HepG2 (cell line): ENCODE measurements around the gene CCDC88B. TPM values are rescaled to one million over a fixed set of nuclear protein-coding genes. Genes with fewer than 3 reads are reported as not detected.

ENCODE experiments used
- HCFC1 ChIP-seq: fragments of 150-350 bp; IDR thresholded peaks from 2 replicates; pipeline ENCODE4 v1.6.1; 2014; ENCODE audit warnings: low read depth, low read length
- KDM1A ChIP-seq: IDR thresholded peaks from 2 replicates; pipeline ENCODE4 v1.6.1; 2016; ENCODE audit warnings: missing compliant biosample characterization
- KIAA2018 ChIP-seq: sonication (generic); formaldehyde crosslinking; IDR thresholded peaks from 2 replicates; pipeline ENCODE4 v1.5.0; 2020; ENCODE audit warnings: mild to moderate bottlenecking, missing genetic modification reagents, borderline replicate concordance
- PAXIP1 ChIP-seq: sonication (generic); formaldehyde crosslinking; conservative IDR thresholded peaks from 2 replicates; pipeline ENCODE4 v1.4.0; 2020; ENCODE audit warnings: mild to moderate bottlenecking, missing genetic modification reagents, moderate library complexity
- RFX5 ChIP-seq: IDR thresholded peaks from 2 replicates; pipeline ENCODE4 v1.6.1; 2011; ENCODE audit warnings: low read depth, low read length, improper control_type of control experiment
- SYNCRIP ChIP-seq: fragments of 200-400 bp; formaldehyde crosslinking; IDR thresholded peaks from 2 replicates; pipeline ENCODE4 v1.6.1; 2018; ENCODE audit warnings: mild to moderate bottlenecking, low read depth, low read length; ENCODE audit not compliant: insufficient read depth
- ZBTB26 ChIP-seq: IDR thresholded peaks from 2 replicates; pipeline ENCODE4 v1.6.1; 2016; ENCODE audit warnings: missing compliant biosample characterization, missing genetic modification reagents, borderline replicate concordance
- ZBTB7B ChIP-seq: sonication (generic); formaldehyde crosslinking; IDR thresholded peaks from 2 replicates; pipeline ENCODE4 v1.4.0; 2020; ENCODE audit warnings: missing genetic modification reagents
- ZFAT ChIP-seq: sonication (generic); formaldehyde crosslinking; conservative IDR thresholded peaks from 2 replicates; pipeline ENCODE4 v1.8.1; 2023; ENCODE audit warnings: missing genetic modification reagents, inconsistent platforms
- ZNF777 ChIP-seq: sonication (generic); formaldehyde crosslinking; IDR thresholded peaks from 2 replicates; pipeline ENCODE4 v1.4.0; 2020; ENCODE audit warnings: missing genetic modification reagents
- ZNF83 ChIP-seq: sonication (generic); formaldehyde crosslinking; IDR thresholded peaks from 2 replicates; pipeline ENCODE4 v1.4.0; 2020; ENCODE audit warnings: missing genetic modification reagents, mild to moderate bottlenecking, borderline replicate concordance
- polyA plus RNA-seq, 8 experiments: library from polyadenylated mRNA; depleted of rRNA in 3 of 8; stranded (reverse) in 7 of 8; unstranded in 1 of 8; fragments of >200 nt; fragmentation: Illumina TruSeq in 4 of 8; extraction: Trizol in 4 of 8; gene quantifications; 2 replicates each; pipeline versions ENCODE4 v1.2.1 to v1.2.3, GENCODE V29; 2011 to 2016; ENCODE audit warnings: low read depth in 4 of 8, missing spikeins in 1 of 8, mixed read lengths in 1 of 8; ENCODE audit not compliant: insufficient read depth in 1 of 8
- total RNA-seq, 5 experiments: library from RNA; depleted of rRNA; stranded (reverse); fragments of >200 nt; fragmentation: Illumina TruSeq; extraction: Trizol; gene quantifications; 2 replicates each; pipeline ENCODE4 v1.2.3, GENCODE V29; 2016; ENCODE audit warnings: low read depth in 1 of 5
- TF ChIP-seq, protein P1 (sequence below): sonication (generic); formaldehyde crosslinking; IDR thresholded peaks from 2 replicates; pipeline ENCODE4 v1.4.0; 2020; ENCODE audit warnings: missing genetic modification reagents, borderline replicate concordance
- TF ChIP-seq, protein P2 (sequence below): sonication (generic); formaldehyde crosslinking; IDR thresholded peaks from 2 replicates; pipeline ENCODE4 v1.4.0; 2020; ENCODE audit warnings: missing genetic modification reagents

Gene CCDC88B
- total and polyA plus RNA-seq, 2 of the 13 experiments (the other 11 are each of a cell fraction or from before 2014, with no cell fraction given): 3.6 to 4.8 TPM

DNA sequence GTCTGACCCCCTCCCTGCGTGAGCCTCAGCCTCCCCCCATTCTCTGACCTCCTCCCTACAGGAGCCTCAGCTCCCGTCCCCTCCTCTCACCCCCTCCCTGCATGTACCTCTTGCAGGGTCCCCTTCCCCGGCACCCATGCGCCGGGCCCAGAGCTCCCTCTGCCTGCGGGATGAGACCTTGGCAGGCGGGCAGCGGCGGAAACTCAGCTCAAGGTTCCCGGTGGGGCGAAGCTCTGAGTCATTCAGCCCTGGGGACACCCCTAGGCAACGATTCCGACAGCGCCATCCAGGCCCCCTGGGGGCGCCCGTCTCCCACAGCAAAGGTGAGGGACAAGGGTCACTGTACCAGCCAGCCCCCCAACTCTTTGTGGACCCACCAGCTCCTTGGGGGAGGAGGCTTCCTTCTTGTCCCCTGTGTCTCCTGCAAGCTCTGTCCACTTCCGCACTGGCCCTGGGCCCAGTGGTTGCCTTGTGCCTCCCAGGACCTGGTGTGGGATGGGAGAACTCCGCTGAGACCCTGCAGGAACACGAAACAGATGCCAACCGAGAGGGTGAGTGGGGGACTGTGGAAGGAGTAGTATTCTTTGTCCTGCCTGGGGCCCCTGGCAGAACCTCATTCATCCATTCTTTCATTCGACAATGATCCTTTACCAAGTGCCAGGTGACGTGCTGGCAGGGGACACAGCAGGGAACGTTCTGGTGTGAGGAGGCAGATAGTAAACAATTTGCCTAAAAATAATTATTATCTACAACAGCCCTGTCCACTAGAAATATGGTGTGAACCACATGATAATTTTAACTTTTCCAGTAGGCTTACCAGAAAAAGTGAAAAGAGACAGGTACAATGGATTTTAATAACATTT, 15.3 kb downstream of the CCDC88B start (continued):
- TF ChIP-seq, protein P1, sequence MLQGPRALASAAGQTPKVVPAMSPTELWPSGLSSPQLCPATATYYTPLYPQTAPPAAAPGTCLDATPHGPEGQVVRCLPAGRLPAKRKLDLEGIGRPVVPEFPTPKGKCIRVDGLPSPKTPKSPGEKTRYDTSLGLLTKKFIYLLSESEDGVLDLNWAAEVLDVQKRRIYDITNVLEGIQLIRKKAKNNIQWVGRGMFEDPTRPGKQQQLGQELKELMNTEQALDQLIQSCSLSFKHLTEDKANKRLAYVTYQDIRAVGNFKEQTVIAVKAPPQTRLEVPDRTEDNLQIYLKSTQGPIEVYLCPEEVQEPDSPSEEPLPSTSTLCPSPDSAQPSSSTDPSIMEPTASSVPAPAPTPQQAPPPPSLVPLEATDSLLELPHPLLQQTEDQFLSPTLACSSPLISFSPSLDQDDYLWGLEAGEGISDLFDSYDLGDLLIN (CRISPR knock-in tag): no peak
- no peak for TF ChIP-seq ZFAT (CRISPR knock-in tag)
- TF ChIP-seq SYNCRIP: no peak
- TF ChIP-seq ZBTB7B (CRISPR knock-in tag): peak; percentile 92
- no peak for TF ChIP-seq HCFC1
- TF ChIP-seq ZNF83 (CRISPR knock-in tag): no peak
- TF ChIP-seq RFX5: no peak
- TF ChIP-seq ZBTB26: no peak
- TF ChIP-seq, protein P2, sequence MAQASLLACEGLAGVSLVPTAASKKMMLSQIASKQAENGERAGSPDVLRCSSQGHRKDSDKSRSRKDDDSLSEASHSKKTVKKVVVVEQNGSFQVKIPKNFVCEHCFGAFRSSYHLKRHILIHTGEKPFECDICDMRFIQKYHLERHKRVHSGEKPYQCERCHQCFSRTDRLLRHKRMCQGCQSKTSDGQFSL (CRISPR knock-in tag): 0 out of 2 replicates have a peak, but pooled peaks have one; percentile 24
- no peak for TF ChIP-seq KDM1A
- TF ChIP-seq PAXIP1 (CRISPR knock-in tag): peak; percentile 60
- no peak for TF ChIP-seq ZNF777 (CRISPR knock-in tag)
- no peak for TF ChIP-seq KIAA2018
